Choroid plexus epithelial cell (primary cell): ENCODE data around the gene SLC8A1.

ENCODE experiments used
- DNase-seq: peaks from one replicate; pipeline ENCODE4 v3.0.0-alpha.2; 2010; ENCODE audit warnings: low read depth
- H3K4me3 ChIP-seq: 2 replicates; pipeline ENCODE4 v1.5.1; 2011; ENCODE audit warnings: low read depth, mild to moderate bottlenecking, control low read depth, low read length, moderate library complexity
- TF ChIP-seq, protein P1 (sequence below): conservative IDR thresholded peaks from 2 replicates; pipeline ENCODE4 v1.5.1; 2011; ENCODE audit warnings: low read depth, mild to moderate bottlenecking, control low read depth, inconsistent platforms, low read length, moderate library complexity

Gene SLC8A1

DNA sequence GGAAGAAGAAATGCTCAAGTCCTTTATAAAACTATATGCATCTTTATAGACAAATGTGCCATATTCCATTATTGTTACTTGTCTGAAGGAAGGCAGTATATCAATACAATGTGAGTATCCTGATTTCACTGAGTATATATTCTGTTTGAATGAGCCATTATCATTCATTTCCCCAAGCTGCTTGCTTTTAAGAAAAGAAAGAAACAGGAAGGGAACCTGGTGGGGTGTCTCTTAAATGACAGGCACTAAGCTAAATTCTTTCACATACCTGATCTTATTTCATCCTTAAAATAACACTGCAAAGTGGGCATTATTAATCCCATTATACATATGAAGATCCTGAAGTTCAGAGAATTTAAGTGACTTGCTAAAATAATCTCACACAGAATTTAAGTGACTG lies 307.9 kb downstream of the SLC8A1 start:
- TF ChIP-seq, protein P1, sequence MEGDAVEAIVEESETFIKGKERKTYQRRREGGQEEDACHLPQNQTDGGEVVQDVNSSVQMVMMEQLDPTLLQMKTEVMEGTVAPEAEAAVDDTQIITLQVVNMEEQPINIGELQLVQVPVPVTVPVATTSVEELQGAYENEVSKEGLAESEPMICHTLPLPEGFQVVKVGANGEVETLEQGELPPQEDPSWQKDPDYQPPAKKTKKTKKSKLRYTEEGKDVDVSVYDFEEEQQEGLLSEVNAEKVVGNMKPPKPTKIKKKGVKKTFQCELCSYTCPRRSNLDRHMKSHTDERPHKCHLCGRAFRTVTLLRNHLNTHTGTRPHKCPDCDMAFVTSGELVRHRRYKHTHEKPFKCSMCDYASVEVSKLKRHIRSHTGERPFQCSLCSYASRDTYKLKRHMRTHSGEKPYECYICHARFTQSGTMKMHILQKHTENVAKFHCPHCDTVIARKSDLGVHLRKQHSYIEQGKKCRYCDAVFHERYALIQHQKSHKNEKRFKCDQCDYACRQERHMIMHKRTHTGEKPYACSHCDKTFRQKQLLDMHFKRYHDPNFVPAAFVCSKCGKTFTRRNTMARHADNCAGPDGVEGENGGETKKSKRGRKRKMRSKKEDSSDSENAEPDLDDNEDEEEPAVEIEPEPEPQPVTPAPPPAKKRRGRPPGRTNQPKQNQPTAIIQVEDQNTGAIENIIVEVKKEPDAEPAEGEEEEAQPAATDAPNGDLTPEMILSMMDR = no peak
- DNase-seq = no peak
- H3K4me3 ChIP-seq = no peak overlapping the region

DNA sequence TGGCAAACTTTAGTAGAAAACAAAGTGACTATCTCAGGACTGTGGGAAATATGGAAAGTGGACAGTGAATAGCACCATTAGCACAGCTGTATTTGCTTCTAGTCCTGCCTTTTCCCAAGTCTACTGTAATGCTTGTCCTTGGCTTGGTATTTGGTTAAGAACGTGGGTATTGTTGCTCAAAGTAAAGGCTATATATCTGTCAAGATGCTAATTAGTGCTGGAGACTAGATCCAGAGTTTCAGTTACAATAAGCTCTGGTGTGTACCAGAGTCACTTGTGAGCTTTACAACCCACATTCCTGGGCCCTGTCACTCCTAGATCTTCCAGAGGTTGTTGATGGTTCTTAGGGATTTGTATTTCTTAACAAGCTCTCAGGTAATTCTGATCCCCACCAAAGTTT lies 313.6 kb downstream of the SLC8A1 start:
- TF ChIP-seq, protein P1 = no peak
- H3K4me3 ChIP-seq = no peak overlapping the region
- DNase-seq = no peak

DNA sequence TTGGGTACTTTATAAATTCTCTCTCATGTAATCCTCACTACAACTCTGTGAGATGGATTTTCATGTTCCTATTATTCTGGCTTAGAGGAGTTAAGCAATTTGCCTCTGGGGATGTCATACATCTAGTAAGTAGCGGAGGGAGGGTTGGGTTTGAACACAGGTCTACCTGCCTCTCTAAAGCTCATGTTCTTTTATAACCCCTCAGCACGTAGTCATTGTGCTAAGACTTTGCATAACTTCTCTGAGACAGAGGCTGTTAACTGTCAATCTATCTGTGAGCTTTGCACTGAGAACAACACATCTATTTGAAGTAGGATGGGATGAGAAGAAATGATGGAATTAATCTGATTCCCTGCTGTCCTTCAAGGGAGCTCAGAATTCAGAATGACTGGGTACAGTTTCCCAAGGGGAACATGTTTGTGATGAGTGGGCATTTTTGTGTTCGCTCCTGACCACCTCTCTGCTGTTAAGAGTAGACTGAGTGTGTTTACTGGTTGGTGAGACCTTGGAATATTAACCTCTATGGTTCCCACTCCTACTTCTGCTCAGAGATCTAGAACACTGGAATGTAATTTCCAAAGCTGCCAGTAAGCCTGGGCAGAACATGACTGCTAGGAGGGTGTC lies 320.7 kb downstream of the SLC8A1 start:
- no peak for DNase-seq
- TF ChIP-seq, protein P1 = no peak
- H3K4me3 ChIP-seq = no peak overlapping the region

DNA sequence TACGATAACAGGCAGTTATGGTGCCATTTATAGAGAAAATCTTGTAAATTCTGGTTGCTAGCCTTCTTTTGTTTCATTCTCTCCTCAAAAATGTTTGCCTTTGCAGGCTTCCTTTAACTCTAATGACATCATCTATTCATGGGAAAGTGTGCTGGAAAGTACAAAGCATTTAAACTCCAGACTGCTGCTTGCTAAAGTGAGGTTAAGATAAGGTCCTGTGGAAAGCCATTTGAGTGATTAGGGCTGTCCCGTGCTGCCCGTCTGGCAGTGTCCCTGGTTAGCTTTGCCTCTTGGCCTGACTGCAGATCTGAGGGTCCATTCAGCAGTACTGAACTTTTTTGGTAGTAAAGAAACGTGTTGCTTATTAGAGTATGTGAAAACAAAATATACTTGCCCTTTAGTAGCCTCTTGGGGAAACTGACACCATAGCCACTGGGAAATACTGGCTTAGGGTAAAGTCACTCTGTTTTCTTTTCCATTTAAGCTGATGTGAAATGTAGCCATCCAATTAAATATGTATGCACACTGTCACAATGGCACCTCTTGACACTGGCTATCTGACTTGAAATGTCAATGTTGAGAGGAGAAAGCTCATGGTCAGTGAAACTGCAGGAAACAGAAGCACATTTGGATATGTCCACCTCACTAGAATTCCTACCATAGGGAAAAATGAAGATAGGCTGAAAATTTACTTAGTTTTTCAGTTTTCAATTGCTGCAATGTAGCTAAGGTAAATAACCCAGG lies 321.5 kb downstream of the SLC8A1 start:
- no peak overlapping the region for H3K4me3 ChIP-seq
- TF ChIP-seq, protein P1 = no peak
- DNase-seq = peak; percentile 18

DNA sequence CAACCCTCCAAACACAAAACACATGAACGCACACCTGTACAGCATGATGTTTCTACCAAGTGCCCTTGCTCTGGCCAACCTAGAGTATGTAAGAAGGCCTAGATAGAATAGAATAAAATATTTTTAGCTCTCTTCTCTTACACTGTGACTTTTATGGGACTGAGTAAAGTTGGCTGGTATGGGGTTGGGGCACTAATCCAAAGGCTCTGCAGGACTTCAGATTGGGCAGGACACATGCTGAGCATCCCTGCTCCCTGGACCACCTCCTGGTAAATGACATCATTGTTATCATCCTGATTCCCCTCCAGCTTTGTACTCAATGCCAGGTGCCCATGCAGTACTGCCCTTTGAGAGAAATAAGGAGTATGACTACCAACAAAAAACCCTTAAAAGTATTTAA lies 322.2 kb downstream of the SLC8A1 start:
- H3K4me3 ChIP-seq = no peak overlapping the region
- TF ChIP-seq, protein P1 = no peak
- no peak for DNase-seq

DNA sequence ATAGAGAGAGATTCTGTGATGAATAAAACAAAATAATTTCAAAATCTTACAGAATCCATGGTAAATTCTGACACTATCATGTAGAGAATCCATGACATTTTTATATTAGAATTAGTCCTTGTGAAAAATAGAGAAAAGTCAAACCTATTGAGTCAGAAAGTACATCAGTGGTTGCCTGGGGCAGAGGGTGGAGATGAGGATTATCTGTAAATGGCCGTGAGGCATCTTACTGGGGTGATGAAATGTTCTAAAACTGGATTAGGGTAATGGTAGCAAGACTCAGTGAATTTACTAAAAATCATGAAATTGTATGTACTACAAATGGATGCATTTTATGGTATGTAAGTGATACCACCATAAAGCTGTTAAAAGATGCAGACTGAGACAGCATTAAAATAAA lies 323.1 kb downstream of the SLC8A1 start:
- no peak for DNase-seq
- TF ChIP-seq, protein P1 = no peak
- H3K4me3 ChIP-seq = no peak overlapping the region
